Mesenchymal stem cell (in vitro differentiated cells and primary cell): ENCODE data around the gene NUP93.
"Not testable (repeated sequence)": the region's sequence is repeated elsewhere in the genome, so short reads cannot be mapped to it uniquely, and the experiment has no call there.

Experiments
- DNase-seq: peaks from one replicate; pipeline ENCODE4 v3.0.0-alpha.2; 2013
- H2AFZ ChIP-seq: one replicate; pipeline ENCODE4 v1.6.1; 2013; ENCODE audit warnings: low read depth, mild to moderate bottlenecking, control low read depth, inconsistent platforms, low read length, moderate library complexity
- H2AK5ac ChIP-seq: 2 replicates; pipeline ENCODE4 v1.6.1; 2013; ENCODE audit warnings: low read length, moderate library complexity, mild to moderate bottlenecking, inconsistent platforms; ENCODE audit not compliant: severe bottlenecking
- H2BK120ac ChIP-seq: one replicate; pipeline ENCODE4 v1.6.1; 2013; ENCODE audit warnings: low read depth, mild to moderate bottlenecking, inconsistent platforms, low read length, moderate library complexity
- H2BK12ac ChIP-seq, 2 experiments: one replicate each; pipeline ENCODE4 v1.6.1; 2013; ENCODE audit warnings: inconsistent platforms in 2 of 2, low read length in 2 of 2, mild to moderate bottlenecking in 2 of 2, moderate library complexity in 2 of 2, control low read depth in 1 of 2
- H2BK15ac ChIP-seq: one replicate; pipeline ENCODE4 v1.6.1; 2013; ENCODE audit warnings: mild to moderate bottlenecking, low read depth, inconsistent platforms; ENCODE audit not compliant: poor library complexity, severe bottlenecking
- H2BK5ac ChIP-seq: 2 replicates; pipeline ENCODE4 v1.6.1; 2013; ENCODE audit warnings: low read depth, mild to moderate bottlenecking, low read length, control low read depth, inconsistent platforms; ENCODE audit not compliant: poor library complexity, severe bottlenecking
- H3K14ac ChIP-seq, 2 experiments: one replicate each; pipeline ENCODE4 v1.6.1; 2013; ENCODE audit warnings: inconsistent platforms in 2 of 2, low read length in 2 of 2, control low read depth in 1 of 2, mild to moderate bottlenecking in 1 of 2, moderate library complexity in 1 of 2
- H3K18ac ChIP-seq, 2 experiments: one replicate each; pipeline ENCODE4 v1.6.1; 2013; ENCODE audit warnings: inconsistent platforms in 2 of 2, low read length in 2 of 2, control low read depth in 1 of 2, low read depth in 1 of 2, mild to moderate bottlenecking in 1 of 2
- H3K23ac ChIP-seq, 2 experiments: one replicate each; pipeline ENCODE4 v1.6.1; 2013; ENCODE audit warnings: inconsistent platforms in 2 of 2, low read length in 2 of 2, mild to moderate bottlenecking in 2 of 2, moderate library complexity in 2 of 2, control low read depth in 1 of 2
- H3K27ac ChIP-seq: 2 replicates; pipeline ENCODE4 v1.5.1; 2013; ENCODE audit warnings: mild to moderate bottlenecking, moderate library complexity, low read length, control low read depth, inconsistent platforms; ENCODE audit not compliant: poor library complexity, severe bottlenecking
- H3K27me3 ChIP-seq, 2 experiments: 2 replicates each; pipeline versions ENCODE4 v1.6.1 to v1.7.0; 2013; ENCODE audit warnings: low read length in 2 of 2, mild to moderate bottlenecking in 2 of 2, moderate library complexity in 2 of 2, control low read depth in 1 of 2, inconsistent platforms in 1 of 2; ENCODE audit not compliant: control insufficient read depth in 1 of 2, insufficient read depth in 1 of 2
- H3K36me3 ChIP-seq, 2 experiments: 2 replicates each; pipeline versions ENCODE4 v1.6.1 to v1.7.0; 2013; ENCODE audit warnings: low read length in 2 of 2, control low read depth in 1 of 2, inconsistent platforms in 1 of 2, low read depth in 1 of 2, mild to moderate bottlenecking in 1 of 2; ENCODE audit not compliant: insufficient read depth in 2 of 2, control insufficient read depth in 1 of 2
- H3K4ac ChIP-seq, 2 experiments: one replicate each; pipeline ENCODE4 v1.6.1; 2013; ENCODE audit warnings: inconsistent platforms in 2 of 2, low read length in 2 of 2, mild to moderate bottlenecking in 2 of 2, moderate library complexity in 2 of 2, control low read depth in 1 of 2, low read depth in 1 of 2
- H3K4me1 ChIP-seq: 2 replicates; pipeline ENCODE4 v1.6.1; 2013; ENCODE audit warnings: low read depth, low read length, control low read depth; ENCODE audit not compliant: control insufficient read depth, insufficient read depth
- H3K4me2 ChIP-seq: 2 replicates; pipeline ENCODE4 v1.6.1; 2013; ENCODE audit warnings: low read length, mild to moderate bottlenecking, inconsistent platforms; ENCODE audit not compliant: poor library complexity, severe bottlenecking
- H3K4me3 ChIP-seq, 2 experiments: 2 replicates each; pipeline versions ENCODE4 v1.5.1 to v1.7.0; 2013; ENCODE audit warnings: low read length in 2 of 2, mild to moderate bottlenecking in 2 of 2, control low read depth in 1 of 2, low read depth in 1 of 2; ENCODE audit not compliant: insufficient read depth in 1 of 2
- H3K79me1 ChIP-seq: replicated peaks from 2 replicates; pipeline ENCODE4 v1.6.1; 2013; ENCODE audit warnings: mild to moderate bottlenecking, control low read depth, low read length, inconsistent platforms; ENCODE audit not compliant: poor library complexity, severe bottlenecking
- H3K9ac ChIP-seq: 2 replicates; pipeline ENCODE4 v1.7.0; 2013; ENCODE audit warnings: mild to moderate bottlenecking, low read length, moderate library complexity
- H3K9me3 ChIP-seq: 2 replicates; pipeline ENCODE4 v1.7.0; 2013; ENCODE audit warnings: mild to moderate bottlenecking, low read length; ENCODE audit not compliant: control insufficient read depth
- H4K8ac ChIP-seq: one replicate; pipeline ENCODE4 v1.6.1; 2013; ENCODE audit warnings: inconsistent platforms, mild to moderate bottlenecking, low read length, moderate library complexity
- H4K91ac ChIP-seq: one replicate; pipeline ENCODE4 v1.6.1; 2013; ENCODE audit warnings: mild to moderate bottlenecking, low read length, inconsistent platforms
- WGBS: methylation state at CpG from one replicate; pipeline ENCODE4 v1.1.7; 2013; ENCODE audit warnings: mixed read lengths; 5-methylcytosine and 5-hydroxymethylcytosine counted together

NUP93 gene

GRCh38 chr16:56882077-56882800, 152.3 kb downstream of the NUP93 start:
- no peak overlapping the region for H3K4me3 ChIP-seq
- no peak overlapping the region for H2BK15ac ChIP-seq
- no peak overlapping the region for H4K8ac ChIP-seq
- DNase-seq, result no peak
- no peak overlapping the region for H3K4ac ChIP-seq
- H3K36me3 ChIP-seq, result no peaks in the 10 kb centered on the region
- no peaks in the 10 kb centered on the region for H3K4me1 ChIP-seq
- H3K27me3 ChIP-seq, result peaks cover 9 to 31% of the 10 kb centered on the region in 2 experiments
- H3K14ac ChIP-seq, result no peak overlapping the region
- no peak overlapping the region for H3K4me2 ChIP-seq
- H3K18ac ChIP-seq, result no peak overlapping the region
- no peak overlapping the region for H3K9ac ChIP-seq
- H2AK5ac ChIP-seq, result no peak overlapping the region
- H3K79me1 ChIP-seq, result no peaks in the 10 kb centered on the region
- no peak overlapping the region for H2AFZ ChIP-seq
- H2BK5ac ChIP-seq, result no peak overlapping the region
- H3K23ac ChIP-seq, result no peak overlapping the region
- no peak overlapping the region for H3K27ac ChIP-seq
- WGBS, result 88% methylated on average over 6 of the region's 8 CpGs
- H2BK12ac ChIP-seq, result no peak overlapping the region
- no peak overlapping the region for H4K91ac ChIP-seq
- H2BK120ac ChIP-seq, result no peak overlapping the region
- no peaks in the 10 kb centered on the region for H3K9me3 ChIP-seq

- Histone ChIP-seq H3K18ac (no peak overlapping the region), H4K8ac (no peak overlapping the region), H4K91ac (no peak overlapping the region), H3K4me2 (no peak overlapping the region), H2BK120ac (no peak overlapping the region), H3K23ac (no peak overlapping the region), H3K4me3 (no peak overlapping the region), H2BK15ac (no peak overlapping the region), H2BK12ac (no peak overlapping the region), H3K14ac (peak overlapping the region in 1 of 2 experiments; percentile 46), H2BK5ac (no peak overlapping the region), H3K36me3 (no peaks in the 10 kb centered on the region), H2AK5ac (no peak overlapping the region), H3K9me3 (no peaks in the 10 kb centered on the region), H2AFZ (no peak overlapping the region), H3K9ac (no peak overlapping the region), H3K4ac (no peak overlapping the region), H3K27me3 (peaks cover 9 to 33% of the 10 kb centered on the region in 2 experiments), H3K27ac (no peak overlapping the region), H3K79me1 (no peaks in the 10 kb centered on the region), H3K4me1 (no peaks in the 10 kb centered on the region)
- DNase-seq, result no peak
- 84% methylated on average over 2 of the region's 2 CpGs for WGBS
Measured at GRCh38 chr16:56883586-56883985, 153.7 kb downstream of the NUP93 start.

- Histone ChIP-seq H3K18ac (no peak overlapping the region), H2AFZ (no peak overlapping the region), H3K36me3 (no peaks in the 10 kb centered on the region), H3K4ac (no peak overlapping the region), H3K23ac (no peak overlapping the region), H3K14ac (no peak overlapping the region), H3K4me2 (no peak overlapping the region), H4K8ac (no peak overlapping the region), H3K27ac (no peak overlapping the region), H3K4me3 (no peak overlapping the region), H3K27me3 (peaks cover 9 to 33% of the 10 kb centered on the region in 2 experiments), H3K9ac (no peak overlapping the region), H4K91ac (no peak overlapping the region), H2BK12ac (no peak overlapping the region), H3K4me1 (no peaks in the 10 kb centered on the region), H2BK120ac (no peak overlapping the region), H3K9me3 (no peaks in the 10 kb centered on the region), H2BK5ac (no peak overlapping the region), H2BK15ac (no peak overlapping the region), H3K79me1 (no peaks in the 10 kb centered on the region), H2AK5ac (no peak overlapping the region)
- WGBS, result 90% methylated on average over 14 of the region's 14 CpGs
- no peak for DNase-seq
Measured at GRCh38 chr16:56884026-56884582, 154.2 kb downstream of the NUP93 start.

- not testable (repeated sequence) for H3K23ac ChIP-seq, H4K91ac ChIP-seq, H3K14ac ChIP-seq, H3K4me1 ChIP-seq, H3K4me3 ChIP-seq, H2AFZ ChIP-seq, H3K9ac ChIP-seq, H3K79me1 ChIP-seq, H3K4ac ChIP-seq, H3K27ac ChIP-seq, H3K4me2 ChIP-seq, H3K36me3 ChIP-seq, H2BK5ac ChIP-seq, H2BK12ac ChIP-seq, H2AK5ac ChIP-seq, H4K8ac ChIP-seq, H2BK120ac ChIP-seq, H2BK15ac ChIP-seq, H3K9me3 ChIP-seq, DNase-seq, H3K18ac ChIP-seq
- peaks cover 4 to 26% of the 10 kb centered on the region in 2 experiments for H3K27me3 ChIP-seq
- WGBS, result 84% methylated on average over 13 of the region's 13 CpGs
Measured at GRCh38 chr16:56884929-56885328, 155.0 kb downstream of the NUP93 start.
